ENCODE results near the gene TCEAL3.

Gene TCEAL3

GRCh38 chrX:103607364-103608305, at the start of gene TCEAL3:
TSS of gene TCEAL3 (plus strand) at chrX:103607963. CDS start at chrX:103609065, 1,102 bp downstream.
- TF ChIP-seq, protein P1, sequence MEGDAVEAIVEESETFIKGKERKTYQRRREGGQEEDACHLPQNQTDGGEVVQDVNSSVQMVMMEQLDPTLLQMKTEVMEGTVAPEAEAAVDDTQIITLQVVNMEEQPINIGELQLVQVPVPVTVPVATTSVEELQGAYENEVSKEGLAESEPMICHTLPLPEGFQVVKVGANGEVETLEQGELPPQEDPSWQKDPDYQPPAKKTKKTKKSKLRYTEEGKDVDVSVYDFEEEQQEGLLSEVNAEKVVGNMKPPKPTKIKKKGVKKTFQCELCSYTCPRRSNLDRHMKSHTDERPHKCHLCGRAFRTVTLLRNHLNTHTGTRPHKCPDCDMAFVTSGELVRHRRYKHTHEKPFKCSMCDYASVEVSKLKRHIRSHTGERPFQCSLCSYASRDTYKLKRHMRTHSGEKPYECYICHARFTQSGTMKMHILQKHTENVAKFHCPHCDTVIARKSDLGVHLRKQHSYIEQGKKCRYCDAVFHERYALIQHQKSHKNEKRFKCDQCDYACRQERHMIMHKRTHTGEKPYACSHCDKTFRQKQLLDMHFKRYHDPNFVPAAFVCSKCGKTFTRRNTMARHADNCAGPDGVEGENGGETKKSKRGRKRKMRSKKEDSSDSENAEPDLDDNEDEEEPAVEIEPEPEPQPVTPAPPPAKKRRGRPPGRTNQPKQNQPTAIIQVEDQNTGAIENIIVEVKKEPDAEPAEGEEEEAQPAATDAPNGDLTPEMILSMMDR (conservative IDR thresholded peaks at IDR 0.05; ENCODE audit: low read depth, low read length) = no peak
- DNase-seq (ENCODE audit: low read depth) = peak; percentile 39
- H3K4me3 ChIP-seq (ENCODE audit: low read depth, low read length) = peak within 1 kb of the TSS; percentile 74

DNA sequence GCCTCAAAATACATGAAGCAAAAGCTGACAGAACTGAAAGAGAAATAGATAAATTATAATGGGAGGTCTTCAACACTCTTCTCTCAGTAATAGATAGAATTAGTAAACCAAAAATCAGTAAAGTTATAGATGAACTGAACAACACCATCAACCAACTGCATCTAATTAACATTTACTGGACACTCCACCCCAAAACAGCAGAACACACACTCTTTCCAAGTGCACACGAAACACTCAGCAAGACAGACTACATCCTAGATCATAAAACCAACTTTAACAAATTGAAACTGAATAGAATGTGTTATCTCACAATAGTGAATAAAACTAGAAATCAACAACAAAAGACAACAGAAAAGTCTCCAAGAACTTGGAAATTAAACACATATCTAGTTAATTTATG, 47.5 kb upstream of the TCEAL3 start:
- H3K4me3 ChIP-seq (ENCODE audit: low read depth, low read length) = no peak overlapping the region
- TF ChIP-seq, protein P1 (conservative IDR thresholded peaks at IDR 0.05; ENCODE audit: low read depth, low read length) = no peak
- no peak for DNase-seq (ENCODE audit: low read depth)

DNA sequence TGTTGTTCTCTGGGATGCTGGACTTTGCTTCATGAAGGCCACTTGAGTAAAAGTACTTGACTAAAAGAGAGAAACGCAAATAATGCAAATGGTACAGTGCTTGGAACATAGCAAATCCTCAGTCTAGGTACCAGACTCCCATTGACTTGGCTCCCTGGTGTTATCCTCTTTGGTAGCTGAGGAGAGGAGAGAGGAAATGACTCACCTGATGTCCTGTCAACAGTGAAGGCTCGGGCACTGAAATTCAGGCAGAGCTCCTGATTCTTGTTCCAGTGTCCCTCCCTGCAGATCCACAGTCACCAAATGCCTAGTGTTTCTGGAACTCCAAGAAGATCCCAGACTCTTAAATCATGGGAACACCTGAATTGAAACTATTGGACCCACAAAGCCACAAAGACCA, 45.0 kb upstream of the TCEAL3 start:
- DNase-seq (ENCODE audit: low read depth) = no peak
- no peak overlapping the region for H3K4me3 ChIP-seq (ENCODE audit: low read depth, low read length)
- TF ChIP-seq, protein P1 (conservative IDR thresholded peaks at IDR 0.05; ENCODE audit: low read depth, low read length) = no peak

DNA sequence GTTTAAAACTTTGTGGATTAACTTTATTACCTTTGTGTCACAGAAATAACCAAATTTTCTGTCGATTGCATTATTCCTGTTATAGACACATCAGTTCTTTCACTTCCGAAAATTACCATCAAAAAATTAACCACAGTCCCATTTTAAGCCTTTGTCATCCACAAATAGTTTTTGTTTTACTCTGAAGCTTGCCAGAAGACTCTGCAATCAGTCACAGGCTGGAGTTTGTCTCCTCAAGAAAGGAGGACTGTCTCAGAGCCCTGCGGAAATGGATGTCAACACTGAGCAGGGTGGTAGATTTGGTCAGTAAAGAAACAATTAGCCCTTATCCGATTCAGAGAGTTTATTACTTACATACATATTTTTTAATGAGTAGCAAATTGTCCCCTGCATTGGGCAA, 42.6 kb upstream of the TCEAL3 start:
- TF ChIP-seq, protein P1 (conservative IDR thresholded peaks at IDR 0.05; ENCODE audit: low read depth, low read length) = no peak
- no peak overlapping the region for H3K4me3 ChIP-seq (ENCODE audit: low read depth, low read length)
- DNase-seq (ENCODE audit: low read depth) = no peak

DNA sequence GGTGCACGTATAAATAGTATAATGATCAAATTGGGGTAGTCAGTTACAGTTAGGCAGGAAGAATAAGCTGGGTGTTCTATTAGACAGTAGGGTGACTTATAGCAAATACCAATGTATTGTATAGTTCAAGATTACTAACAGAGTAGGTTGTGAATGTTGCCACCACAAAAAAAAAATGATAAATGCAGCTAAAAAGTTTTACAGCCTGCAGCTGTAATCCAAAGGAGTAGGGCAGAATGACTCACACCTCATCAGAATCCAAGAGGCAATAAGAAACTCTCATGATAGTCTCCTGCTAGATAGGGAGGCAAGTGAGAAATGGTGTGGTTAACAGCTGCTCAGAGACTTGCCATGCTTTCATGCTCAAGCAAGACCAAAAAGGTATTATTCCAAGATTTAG, 42.0 kb upstream of the TCEAL3 start:
- H3K4me3 ChIP-seq (ENCODE audit: low read depth, low read length) = no peak overlapping the region
- DNase-seq (ENCODE audit: low read depth) = peak; percentile 72
- TF ChIP-seq, protein P1 (conservative IDR thresholded peaks at IDR 0.05; ENCODE audit: low read depth, low read length) = no peak

- DNase-seq (ENCODE audit: low read depth) = no peak
- no peak overlapping the region for H3K4me3 ChIP-seq (ENCODE audit: low read depth, low read length)
- TF ChIP-seq, protein P1 (conservative IDR thresholded peaks at IDR 0.05; ENCODE audit: low read depth, low read length) = no peak
These were observed 36.6 kb upstream of the TCEAL3 start for GRCh38 chrX:103571121-103571520.

GRCh38 chrX:103571726-103572125, 36.0 kb upstream of the TCEAL3 start:
- DNase-seq (ENCODE audit: low read depth) = no peak
- H3K4me3 ChIP-seq (ENCODE audit: low read depth, low read length) = no peak overlapping the region
- TF ChIP-seq, protein P1 (conservative IDR thresholded peaks at IDR 0.05; ENCODE audit: low read depth, low read length) = no peak

Measured in choroid plexus epithelial cell (primary cell).